HG03097 (cell line): Measurements from ENCODE around the gene GPR132.
"Not testable (repeated sequence)": the region's sequence is repeated elsewhere in the genome, so short reads cannot be mapped to it uniquely, and the experiment has no call there.

Source experiments
- ATAC-seq: cut with Tn5 transposase; IDR thresholded peaks from one replicate; pipeline ENCODE4 v1.9.1; 2021; ENCODE audit not compliant: unreplicated experiment, low FRiP score

GPR132 gene

GRCh38 chr14:105091517-105092170 is 26.4 kb upstream of the GPR132 start:
- no peak for ATAC-seq

DNA sequence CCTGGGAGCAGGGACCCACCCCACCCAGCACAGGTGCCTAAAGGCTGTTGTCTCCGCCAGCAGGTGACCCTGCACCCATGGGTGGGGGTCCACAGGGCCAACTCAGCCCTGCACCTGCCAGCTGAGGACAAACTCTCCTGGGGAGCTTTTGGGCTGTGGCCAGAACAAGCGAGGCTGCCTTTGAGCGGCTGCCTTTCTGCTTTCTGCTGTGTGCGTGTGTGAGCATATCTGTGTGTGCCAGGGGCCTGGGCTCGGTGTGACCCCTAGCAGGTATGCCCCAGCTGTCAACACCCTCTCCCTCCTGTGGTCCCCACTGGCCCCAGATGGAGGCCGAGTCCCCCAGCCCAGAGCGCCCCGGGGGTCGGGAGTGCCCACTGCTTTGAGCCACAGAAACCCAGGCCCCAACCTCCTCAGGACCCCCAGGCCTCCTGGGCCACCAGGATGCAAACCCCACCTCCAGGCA is 25.9 kb upstream of the GPR132 start:
- ATAC-seq = no peak

DNA sequence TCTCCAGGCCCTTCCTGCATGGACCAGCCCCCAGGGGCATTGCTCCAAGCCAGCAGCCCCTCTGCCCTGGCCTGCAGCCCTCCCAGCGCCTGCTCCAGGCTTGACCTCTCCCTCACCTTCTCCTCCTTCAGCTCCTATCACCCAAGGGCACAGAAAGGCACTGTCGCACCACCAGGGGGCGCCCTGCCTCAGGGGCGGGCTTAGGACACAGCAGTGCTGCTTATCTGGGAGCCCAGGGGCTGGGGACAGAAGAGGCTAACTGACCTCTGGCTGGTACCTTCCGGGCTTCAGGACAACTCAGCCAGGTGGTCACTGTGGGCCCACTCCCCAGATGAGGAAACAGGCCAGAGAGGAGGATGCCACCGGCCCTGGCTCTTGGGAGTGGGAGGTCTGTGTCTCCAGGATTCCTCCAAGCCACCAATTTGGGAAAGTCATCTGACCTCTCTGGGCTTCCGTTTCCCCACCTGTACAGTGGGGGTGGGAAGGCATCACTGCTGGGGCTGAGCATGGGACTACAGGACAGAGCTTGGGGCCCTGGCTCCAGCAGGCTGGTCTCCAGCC is 25.3 kb upstream of the GPR132 start:
- no peak for ATAC-seq

- no peak for ATAC-seq
These were observed 24.7 kb upstream of the GPR132 start for GRCh38 chr14:105089746-105090492.

GRCh38 chr14:105088812-105089745 is 23.8 kb upstream of the GPR132 start:
- ATAC-seq = no peak

DNA sequence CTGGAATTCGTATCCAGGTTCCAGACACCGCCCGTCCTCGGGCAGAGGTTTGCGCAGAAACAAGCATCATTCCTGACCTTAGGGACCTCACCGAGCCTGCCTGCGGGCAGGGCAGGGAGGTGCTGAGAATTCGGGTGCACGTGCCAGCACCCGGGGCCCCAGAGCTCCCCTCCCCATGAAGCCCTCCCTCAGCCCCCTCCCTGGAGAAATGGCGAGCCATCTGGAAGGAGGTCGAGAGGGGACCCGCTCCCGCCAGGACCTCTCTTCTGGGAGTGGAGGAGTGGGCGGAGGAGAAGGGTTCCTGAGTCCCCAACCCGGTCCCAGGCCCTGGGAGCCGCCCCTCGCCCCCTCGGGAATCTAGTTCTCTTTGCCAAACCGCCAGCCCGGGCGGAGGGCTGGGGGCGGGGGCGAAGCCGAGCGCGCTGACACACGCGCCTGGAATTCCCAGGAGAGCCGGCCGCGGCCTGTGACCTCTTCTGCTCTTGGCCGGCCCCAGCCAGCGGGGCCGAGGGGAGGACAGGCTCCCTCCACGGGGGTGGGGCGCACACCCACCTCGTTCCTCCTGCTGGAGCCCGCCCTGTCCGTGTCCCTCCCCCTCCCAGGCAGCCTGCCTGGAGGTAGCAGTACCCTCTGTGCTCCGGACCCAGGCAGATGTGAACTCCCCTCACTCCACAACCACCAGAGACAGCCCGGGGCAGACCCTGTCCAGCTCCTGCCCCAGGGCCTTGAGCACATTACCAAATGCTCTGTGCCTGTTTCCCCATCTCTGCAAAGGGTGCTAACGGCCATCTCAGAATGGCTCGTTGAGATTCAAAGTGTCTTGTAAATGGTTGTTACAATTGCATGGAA is 23.0 kb upstream of the GPR132 start:
- ATAC-seq = no peak

GRCh38 chr14:105087308-105087962 is 22.2 kb upstream of the GPR132 start:
- no peak for ATAC-seq

DNA sequence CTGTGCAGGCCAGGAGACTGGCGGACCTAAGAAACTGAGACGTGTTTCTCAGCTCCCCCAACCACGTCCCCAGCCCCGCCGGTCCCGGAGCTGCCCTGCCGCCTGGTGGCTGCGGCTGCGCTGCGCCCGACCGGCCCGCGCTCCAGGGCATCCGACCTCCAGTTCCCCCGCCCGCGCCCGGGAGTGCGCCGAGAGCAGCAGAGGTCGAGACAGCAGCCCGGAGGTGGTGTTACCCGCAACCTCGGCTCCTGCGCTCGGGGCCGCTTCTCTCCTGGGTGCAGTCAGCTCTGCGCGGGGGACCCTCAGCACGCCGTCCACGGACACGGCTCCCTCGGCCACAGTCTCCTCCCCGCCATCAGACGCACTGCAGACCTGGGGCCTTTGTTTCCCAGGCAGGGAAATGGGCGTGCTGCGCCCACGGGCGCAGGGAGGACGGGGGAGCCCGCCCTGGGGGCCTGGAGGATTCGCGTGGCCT is 21.6 kb upstream of the GPR132 start:
- ATAC-seq = peak; percentile 49

DNA sequence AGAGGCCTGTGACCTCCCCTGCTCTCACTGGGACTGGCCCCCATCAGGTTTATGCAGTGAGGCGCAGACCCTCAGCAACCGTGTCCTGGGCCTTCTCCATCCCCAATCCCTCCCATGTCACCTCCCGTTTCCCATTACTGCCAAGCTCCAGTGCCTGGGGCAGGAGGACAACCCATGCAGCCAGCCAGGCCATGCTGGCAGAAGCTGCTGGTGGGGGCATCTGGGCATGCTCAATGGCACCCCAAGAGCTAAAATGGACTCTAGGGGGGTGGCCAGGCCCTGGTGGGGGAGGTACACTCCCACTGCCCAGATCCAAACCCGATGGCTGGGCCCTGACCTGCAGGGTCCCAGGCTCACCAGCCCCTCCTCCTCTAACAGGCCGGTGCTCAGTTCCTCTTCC is 20.5 kb upstream of the GPR132 start:
- no peak for ATAC-seq

DNA sequence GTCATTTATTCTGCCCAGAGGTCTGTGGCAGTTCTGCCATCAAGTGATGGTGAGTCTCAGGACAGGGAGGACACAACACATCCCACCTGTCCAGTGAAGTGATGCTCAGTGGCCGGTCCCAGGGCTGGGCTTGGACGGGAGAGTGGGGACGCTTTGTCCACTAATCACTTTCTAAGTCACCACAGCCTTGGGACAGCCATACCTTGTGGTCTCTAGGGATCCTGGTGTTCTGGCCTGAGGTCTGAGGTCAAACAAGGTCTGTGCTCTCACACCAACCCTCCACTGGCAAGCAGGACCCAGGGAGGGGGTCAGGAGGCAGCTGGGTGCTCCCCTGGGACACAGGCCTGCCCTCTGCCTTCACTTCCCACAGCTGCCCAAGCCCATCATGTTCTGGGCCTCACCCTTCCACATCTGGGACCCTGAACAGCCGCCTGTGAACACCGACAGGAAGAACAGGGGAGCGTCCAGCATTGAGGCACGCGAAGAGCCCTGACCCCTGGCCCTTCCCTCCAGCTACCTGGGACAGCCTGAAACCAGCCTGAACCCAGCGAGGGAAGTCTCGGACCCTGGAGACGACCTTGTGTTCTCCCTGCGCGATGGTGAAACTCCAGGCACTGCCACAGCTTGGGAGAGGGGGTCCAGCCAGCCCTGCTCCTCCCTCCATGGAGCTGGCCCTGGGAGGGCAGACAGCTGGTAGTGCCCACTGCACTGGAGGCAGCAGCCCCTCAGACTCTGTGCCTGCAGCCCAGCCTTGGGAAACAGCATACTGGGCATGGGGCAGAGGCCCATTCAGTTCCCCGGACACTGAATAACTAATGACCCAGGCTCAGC is 19.7 kb upstream of the GPR132 start:
- no peak for ATAC-seq

GRCh38 chr14:105083926-105084685 is 18.9 kb upstream of the GPR132 start:
- ATAC-seq = no peak

DNA sequence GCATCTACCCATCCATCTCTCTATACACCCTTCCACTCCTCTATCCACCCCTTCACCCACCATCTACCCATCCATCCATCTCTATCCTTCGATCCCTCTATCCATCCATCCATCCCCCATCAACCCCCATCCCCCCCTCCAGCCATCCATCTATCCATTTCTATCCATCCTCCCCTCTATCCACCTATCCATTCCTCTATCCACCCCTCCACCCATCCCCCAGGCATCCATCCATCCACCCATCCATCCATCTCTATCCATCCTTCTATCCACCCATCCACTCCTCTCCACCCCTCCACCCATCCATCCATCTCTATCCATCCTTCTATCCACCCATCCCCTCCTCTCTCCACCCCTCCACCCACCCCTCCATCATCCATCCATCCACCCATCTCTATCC is 17.5 kb upstream of the GPR132 start:
- no peak for ATAC-seq

- not testable (repeated sequence) for ATAC-seq
These were observed 16.2 kb upstream of the GPR132 start for GRCh38 chr14:105081473-105081872.

DNA sequence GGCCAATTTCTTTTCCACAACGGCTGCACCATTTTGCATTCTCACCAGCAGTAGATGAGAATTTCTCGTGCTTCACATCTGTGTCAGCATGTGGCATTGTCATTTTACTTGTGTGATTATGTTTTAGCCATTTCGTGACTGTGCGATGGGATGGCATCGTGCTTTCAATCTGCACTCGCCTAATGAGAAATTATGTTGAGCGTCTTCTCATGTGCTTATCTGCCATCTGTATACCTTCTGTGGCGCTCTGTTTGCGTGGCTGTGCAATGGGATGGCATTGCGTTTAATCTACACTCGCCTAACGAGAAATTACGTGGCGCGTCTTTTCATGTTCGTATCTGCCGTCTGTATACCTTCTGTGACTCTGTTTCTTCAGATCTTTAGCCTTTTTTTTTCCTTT is 14.9 kb upstream of the GPR132 start:
- no peak for ATAC-seq

GRCh38 chr14:105078294-105078693 is 13.1 kb upstream of the GPR132 start:
- no peak for ATAC-seq

GRCh38 chr14:105077649-105077995 is 12.4 kb upstream of the GPR132 start:
- no peak for ATAC-seq

- no peak for ATAC-seq
These were observed 11.8 kb upstream of the GPR132 start for GRCh38 chr14:105076805-105077648.
